RWPE2 (cell line): ENCODE measurements around the gene GSG1L.
"Not testable (repeated sequence)": the region's sequence is repeated elsewhere in the genome, so short reads cannot be mapped to it uniquely, and the experiment has no call there.

Experiments
- ATAC-seq: fragments of 200-7000 bp; cut with Tn5 transposase; 3 replicates; pipeline ENCODE4 v1.9.1; 2021; ENCODE audit warnings: low read depth
- DNase-seq: peaks from one replicate; pipeline ENCODE4 v3.0.0-alpha.2; 2020; ENCODE audit warnings: low spot score
- H3K27ac ChIP-seq: fragments of 450-650 bp; 2 replicates; pipeline ENCODE4 v1.5.1; 2017; ENCODE audit warnings: mild to moderate bottlenecking; ENCODE audit not compliant: poor library complexity, severe bottlenecking
- H3K27me3 ChIP-seq: fragments of 250-450 bp; sonication (Bioruptor Pico); 2 replicates; pipeline ENCODE4 v1.5.1; 2021; ENCODE audit warnings: mild to moderate bottlenecking, moderate library complexity; ENCODE audit not compliant: insufficient read depth, poor library complexity, severe bottlenecking
- H3K36me3 ChIP-seq: fragments of 250-450 bp; sonication (Bioruptor Pico); 2 replicates; pipeline ENCODE4 v1.5.1; 2020; ENCODE audit warnings: low read depth, mild to moderate bottlenecking, moderate library complexity
- H3K4me1 ChIP-seq: fragments of 250-450 bp; sonication (Bioruptor Pico); 2 replicates; pipeline ENCODE4 v1.5.1; 2021; ENCODE audit warnings: mild to moderate bottlenecking, moderate library complexity; ENCODE audit not compliant: insufficient read depth, poor library complexity, severe bottlenecking
- H3K4me3 ChIP-seq: fragments of 250-450 bp; sonication (Bioruptor Pico); 2 replicates; pipeline ENCODE4 v1.5.1; 2021; ENCODE audit warnings: mild to moderate bottlenecking, moderate library complexity; ENCODE audit not compliant: severe bottlenecking
- H3K9me3 ChIP-seq: fragments of 250-450 bp; sonication (Bioruptor Pico); 2 replicates; pipeline ENCODE4 v1.5.1; 2021; ENCODE audit warnings: mild to moderate bottlenecking, moderate library complexity; ENCODE audit not compliant: severe bottlenecking
- CTCF ChIP-seq: fragments of 450-650 bp; IDR thresholded peaks from one replicate; pipeline ENCODE4 v1.5.1; 2017; ENCODE audit warnings: mild to moderate bottlenecking, moderate library complexity; ENCODE audit not compliant: poor library complexity, severe bottlenecking

Gene GSG1L

GRCh38 chr16:27945233-27945973 lies 118.1 kb downstream of the GSG1L start:
- no peaks in the 10 kb centered on the region for H3K9me3 ChIP-seq
- DNase-seq (no peak), ATAC-seq (no peak)
- H3K4me3 ChIP-seq = no peak overlapping the region
- H3K4me1 ChIP-seq = no peaks in the 10 kb centered on the region
- no peaks in the 10 kb centered on the region for H3K36me3 ChIP-seq
- no peak overlapping the region for H3K27ac ChIP-seq
- peaks cover 3% of the 10 kb centered on the region for H3K27me3 ChIP-seq
- TF ChIP-seq CTCF = no peak

GRCh38 chr16:27943766-27944165 lies 119.7 kb downstream of the GSG1L start:
- H3K27ac ChIP-seq = no peak overlapping the region
- DNase-seq (no peak), ATAC-seq (no peak)
- no peaks in the 10 kb centered on the region for H3K4me1 ChIP-seq
- peaks cover 3% of the 10 kb centered on the region for H3K27me3 ChIP-seq
- H3K9me3 ChIP-seq = no peaks in the 10 kb centered on the region
- H3K4me3 ChIP-seq = no peak overlapping the region
- H3K36me3 ChIP-seq = no peaks in the 10 kb centered on the region
- TF ChIP-seq CTCF = no peak

GRCh38 chr16:27942071-27942470 lies 121.4 kb downstream of the GSG1L start:
- not testable (repeated sequence) for H3K4me3 ChIP-seq, H3K4me1 ChIP-seq, H3K27ac ChIP-seq, ATAC-seq, H3K9me3 ChIP-seq, H3K36me3 ChIP-seq, DNase-seq, H3K27me3 ChIP-seq

GRCh38 chr16:27935076-27935475 lies 128.4 kb downstream of the GSG1L start:
- H3K27ac ChIP-seq = no peak overlapping the region
- no peaks in the 10 kb centered on the region for H3K9me3 ChIP-seq
- no peaks in the 10 kb centered on the region for H3K36me3 ChIP-seq
- no peak for DNase-seq
- no peak for TF ChIP-seq CTCF
- H3K4me3 ChIP-seq = no peak overlapping the region
- H3K27me3 ChIP-seq = no peaks in the 10 kb centered on the region
- no peaks in the 10 kb centered on the region for H3K4me1 ChIP-seq
- ATAC-seq = no peak

GRCh38 chr16:27932542-27933135 lies 130.9 kb downstream of the GSG1L start:
- Histone ChIP-seq H3K4me1 (no peaks in the 10 kb centered on the region), H3K27ac (no peak overlapping the region), H3K36me3 (no peaks in the 10 kb centered on the region), H3K27me3 (no peaks in the 10 kb centered on the region), H3K4me3 (no peak overlapping the region), H3K9me3 (no peaks in the 10 kb centered on the region)
- no peak for ATAC-seq
- no peak for DNase-seq
- TF ChIP-seq CTCF = no peak
